HPDE6-E6E7 (cell line): Measurements from ENCODE around the gene SYT7.
"Not testable (repeated sequence)": the region's sequence is repeated elsewhere in the genome, so short reads cannot be mapped to it uniquely, and the experiment has no call there.

ENCODE experiments used
- DNase-seq: peaks from one replicate; pipeline ENCODE4 v3.0.0; 2011; ENCODE audit warnings: missing footprints; ENCODE audit errors: extremely low spot score

The SYT7 gene

DNA sequence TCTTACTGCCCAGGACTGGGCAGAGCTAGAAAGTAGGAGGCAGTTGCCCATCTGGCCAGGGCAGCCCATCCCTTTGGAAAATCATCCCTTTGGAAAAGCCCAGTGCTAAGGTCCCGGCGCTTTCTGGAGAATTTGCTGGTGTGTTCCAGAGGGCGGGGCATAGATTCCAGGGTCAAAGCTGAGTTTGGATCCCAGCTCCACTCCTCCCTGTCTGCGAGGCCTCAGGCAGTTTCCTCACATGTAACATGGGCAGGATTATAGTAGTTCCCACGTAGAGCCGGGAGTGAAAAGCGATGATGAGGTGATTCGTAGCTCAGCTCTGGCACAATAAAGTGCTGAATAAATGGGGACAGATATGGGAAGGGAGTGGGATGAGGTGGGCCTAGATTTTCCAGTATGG lies 103.8 kb downstream of the SYT7 start:
- DNase-seq = no peak

DNA sequence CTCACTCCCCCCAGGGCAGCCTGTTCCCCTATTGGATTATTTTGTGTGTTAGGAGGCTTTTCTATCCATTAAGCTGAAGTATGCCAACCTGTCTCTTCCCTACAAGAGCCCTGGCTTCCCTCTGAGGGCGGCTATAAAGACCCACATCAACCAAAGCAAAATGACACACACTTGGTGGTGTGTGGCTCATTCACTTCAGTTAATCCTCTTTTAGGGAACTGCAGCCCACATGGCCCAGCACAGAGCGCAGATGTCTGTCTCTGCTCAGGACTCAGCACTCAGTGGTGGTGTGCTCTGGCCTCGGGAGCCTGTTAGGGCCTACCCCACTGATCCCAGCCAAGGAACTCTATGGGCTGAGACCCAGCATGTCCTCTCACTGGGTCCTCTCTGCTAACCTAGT lies 104.5 kb downstream of the SYT7 start:
- no peak for DNase-seq

DNA sequence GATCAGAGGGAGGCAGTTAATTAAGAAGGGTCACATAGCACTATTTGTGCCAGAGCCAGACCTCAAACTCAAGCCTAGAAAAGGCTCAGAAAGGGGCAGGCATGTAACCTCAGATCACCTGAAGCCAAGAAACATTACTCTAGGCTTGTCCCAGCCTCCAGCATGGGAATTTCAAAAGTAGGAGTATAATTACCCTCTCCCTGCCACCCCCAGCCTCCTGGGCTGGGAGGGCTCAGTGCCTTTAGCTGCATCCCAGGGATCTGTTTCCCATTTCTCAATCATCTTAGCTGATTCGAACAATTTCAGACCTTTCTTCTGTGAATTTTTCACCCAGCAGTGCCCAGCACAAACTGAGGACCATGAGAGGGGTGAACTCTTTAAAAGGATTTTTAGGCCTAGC lies 105.4 kb downstream of the SYT7 start:
- no peak for DNase-seq

DNA sequence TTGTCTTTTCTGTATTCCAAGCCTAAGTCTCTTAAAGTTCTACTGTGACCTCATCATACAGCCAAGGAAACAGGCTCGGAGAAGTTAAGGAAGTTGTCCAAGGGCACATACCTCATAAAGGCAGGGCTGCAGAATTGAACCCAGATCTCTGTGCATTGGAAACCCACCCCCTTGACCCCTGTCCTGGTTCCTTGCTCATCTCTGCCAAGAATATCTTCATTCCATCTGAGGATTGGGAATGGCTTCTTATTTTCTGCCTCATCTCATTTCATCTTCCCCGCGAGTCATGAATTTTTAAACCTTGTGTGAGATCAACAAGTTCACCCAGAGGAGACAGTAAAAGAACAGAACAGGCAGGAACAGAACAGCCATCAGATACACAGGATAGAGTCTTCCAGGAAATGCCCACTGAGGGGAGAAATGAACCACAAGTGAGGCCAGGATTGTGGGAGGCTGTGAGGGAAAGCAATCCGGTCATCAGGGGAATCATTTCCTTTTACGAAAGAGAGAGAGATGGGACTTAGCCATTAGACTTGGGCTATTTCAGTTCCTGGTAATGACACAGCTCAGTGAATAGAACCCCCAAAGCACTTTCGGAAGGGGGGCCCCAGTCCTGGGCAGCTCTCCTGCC lies 106.7 kb downstream of the SYT7 start:
- no peak for DNase-seq

DNA sequence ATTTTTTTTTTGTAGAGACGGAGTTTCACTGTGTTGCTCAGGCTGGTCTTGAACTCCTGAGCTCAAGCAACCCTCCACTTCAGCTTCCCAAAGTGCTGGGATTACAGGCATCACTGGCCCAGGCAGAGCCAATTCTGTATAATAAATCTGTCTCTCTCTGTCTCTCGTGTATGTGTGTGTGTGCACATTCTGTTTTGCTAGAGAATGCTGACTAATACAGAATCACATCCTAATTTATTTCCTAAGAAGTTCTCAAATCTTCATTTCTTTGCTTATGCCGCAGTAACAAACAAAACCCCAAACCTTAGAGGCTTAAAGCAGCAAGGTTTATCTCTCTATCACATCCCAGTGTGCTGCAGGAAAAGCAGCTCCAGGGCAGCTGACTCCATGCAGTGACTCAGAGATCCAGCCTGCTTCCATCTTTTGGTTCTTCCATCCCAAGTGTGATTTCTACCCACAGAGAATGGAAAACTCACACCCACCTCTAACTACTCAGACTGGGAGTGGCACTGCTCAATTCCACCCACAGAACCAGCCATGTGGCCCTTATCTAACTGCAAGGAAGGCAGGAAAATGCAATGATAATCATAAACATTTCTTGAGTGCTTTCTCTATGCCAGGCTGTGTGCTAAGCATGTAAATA lies 107.4 kb downstream of the SYT7 start:
- no peak for DNase-seq

DNA sequence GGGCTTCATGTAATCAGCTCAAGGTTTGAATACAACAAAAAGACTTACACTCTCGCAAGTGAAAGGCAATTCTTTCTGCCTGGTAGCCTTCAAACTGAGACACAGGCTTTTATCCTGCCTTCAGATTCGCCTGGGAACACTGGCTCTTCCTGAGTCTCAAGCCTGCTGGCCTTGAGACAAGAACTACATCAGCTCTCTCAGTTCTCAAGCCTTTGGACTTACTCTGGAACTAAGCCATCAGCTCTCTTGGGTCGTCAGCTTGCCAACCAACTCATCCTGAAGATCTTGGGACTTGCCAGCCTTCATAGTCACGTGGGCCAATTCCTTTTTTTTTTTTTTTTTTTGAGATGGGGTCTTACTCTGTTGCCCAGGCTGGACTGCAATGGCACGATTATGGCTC lies 108.0 kb downstream of the SYT7 start:
- DNase-seq = no peak

DNA sequence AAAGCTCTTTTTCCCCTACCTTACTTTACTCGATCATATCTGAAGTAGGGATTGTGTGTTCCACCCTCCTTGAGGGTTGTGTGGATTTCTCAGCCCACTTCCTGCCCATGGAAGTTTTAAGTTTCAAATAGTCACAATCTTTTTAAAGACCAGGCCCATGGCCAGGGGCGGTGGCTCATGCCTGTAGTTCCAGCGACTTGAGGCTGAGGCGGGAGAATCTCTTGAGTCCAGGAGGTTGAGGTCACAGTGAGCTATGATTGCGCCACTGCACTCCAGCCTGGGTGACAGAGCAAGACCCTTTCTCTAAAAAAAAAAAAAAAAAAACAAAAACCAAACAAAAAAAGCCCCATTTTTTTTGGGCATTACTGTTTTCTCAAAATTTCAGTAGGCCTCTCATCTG lies 108.6 kb downstream of the SYT7 start:
- no peak for DNase-seq

DNA sequence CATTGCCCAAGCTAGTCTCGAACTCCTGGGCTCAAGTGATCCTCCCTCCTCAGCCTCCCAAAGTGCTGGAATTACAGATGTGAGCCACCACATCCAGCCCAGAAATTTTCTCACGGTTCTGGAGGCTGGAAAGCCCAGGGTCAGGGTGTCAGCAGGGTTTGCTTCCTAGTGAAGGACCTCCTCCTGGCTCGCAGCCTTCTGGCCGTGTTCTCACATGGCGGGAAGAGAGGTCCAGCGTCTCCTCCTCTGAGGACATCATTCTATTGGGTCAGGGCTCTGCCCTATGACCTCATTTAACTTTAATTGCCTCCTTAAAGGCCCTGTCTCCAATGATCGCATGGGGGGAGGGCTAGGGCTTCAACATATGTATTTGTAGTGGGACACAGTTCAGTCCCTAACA lies 112.9 kb downstream of the SYT7 start:
- no peak for DNase-seq

DNA sequence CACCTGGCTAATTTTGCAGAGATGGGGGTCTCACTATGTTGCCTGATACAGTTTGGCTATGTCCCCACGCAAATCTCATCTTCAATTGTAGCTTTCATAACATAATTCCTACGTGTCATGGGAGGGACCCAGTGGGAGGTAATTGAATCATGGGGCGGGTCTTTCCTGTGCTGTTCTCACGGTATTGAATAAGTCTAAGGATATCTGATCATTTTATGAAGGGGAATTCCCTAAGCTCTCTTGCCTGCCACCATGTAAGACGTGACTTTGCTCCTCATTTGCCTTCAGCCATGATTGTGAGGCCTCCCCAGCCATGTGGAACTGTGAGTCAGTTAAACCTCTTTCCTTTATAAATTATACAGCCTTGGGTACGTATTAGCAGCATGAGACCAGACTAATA lies 113.3 kb downstream of the SYT7 start:
- DNase-seq = not testable (repeated sequence)
